Hematopoietic multipotent progenitor cell (in vitro differentiated cells): ENCODE data around the gene CEP170B. TPM values are rescaled to one million over a fixed set of nuclear protein-coding genes. Genes with fewer than 3 reads are reported as not detected.
"Not testable (repeated sequence)": the region's sequence is repeated elsewhere in the genome, so short reads cannot be mapped to it uniquely, and the experiment has no call there.

ENCODE experiments used
- DNase-seq, 3 donors: peaks; one replicate each; pipeline ENCODE4 v3.0.0-alpha.2; 2011 to 2015; ENCODE audit warnings: low read depth in 2 of 3, low spot score in 2 of 3
- total RNA-seq: library from RNA; depleted of rRNA; stranded (reverse); fragments of >200 nt; gene quantifications from one replicate; pipeline ENCODE4 v1.2.3, GENCODE V29; 2012

Gene CEP170B
- total RNA-seq, 1 donor: 0.81 TPM

GRCh38 chr14:104888489-104889374 lies 23.7 kb downstream of the CEP170B start:
- no peak for DNase-seq

GRCh38 chr14:104889375-104889757 lies 24.3 kb downstream of the CEP170B start:
- DNase-seq: no peak

GRCh38 chr14:104890292-104890691 lies 25.2 kb downstream of the CEP170B start:
- DNase-seq: not testable (repeated sequence)

GRCh38 chr14:104891121-104891551 lies 26.1 kb downstream of the CEP170B start:
- no peak for DNase-seq

GRCh38 chr14:104891664-104892530 lies 26.8 kb downstream of the CEP170B start:
- DNase-seq: no peak

GRCh38 chr14:104892531-104893434 lies 27.7 kb downstream of the CEP170B start:
- DNase-seq: no peak

GRCh38 chr14:104893435-104894207 lies 28.6 kb downstream of the CEP170B start:
- no peak for DNase-seq

GRCh38 chr14:104894331-104895206 lies 29.5 kb downstream of the CEP170B start:
- DNase-seq: no peak

GRCh38 chr14:104895207-104895785 lies 30.2 kb downstream of the CEP170B start:
- no peak for DNase-seq

- DNase-seq: peak in 1 of 3 donors; percentile 21
These were observed 31.0 kb downstream of the CEP170B start for GRCh38 chr14:104895786-104896661.

GRCh38 chr14:104897330-104898194 lies 32.5 kb downstream of the CEP170B start:
- DNase-seq: no peak

GRCh38 chr14:104898195-104898558 lies 33.1 kb downstream of the CEP170B start:
- no peak for DNase-seq

- DNase-seq: no peak
These were observed 33.9 kb downstream of the CEP170B start for GRCh38 chr14:104898870-104899510.

GRCh38 chr14:104899781-104900180 lies 34.7 kb downstream of the CEP170B start:
- DNase-seq: no peak

- no peak for DNase-seq
These were observed 35.8 kb downstream of the CEP170B start for GRCh38 chr14:104900639-104901512.
